K562 (cell line): ENCODE results near the gene SMARCA1.

Experiments
- BMI1 ChIP-seq: fragments of 150-350 bp; IDR thresholded peaks from 2 replicates; pipeline ENCODE4 v1.6.1; 2014; ENCODE audit warnings: low read length
- CTCF ChIP-seq, 3 experiments: IDR thresholded peaks in 2 of 3; conservative IDR thresholded peaks in 1 of 3; 2 replicates each; pipeline ENCODE4 v1.5.1; 2011 to 2012; ENCODE audit warnings: low read length in 3 of 3, mild to moderate bottlenecking in 3 of 3, control low read depth in 2 of 3, improper control_type of control experiment in 1 of 3, inconsistent platforms in 1 of 3, low read depth in 1 of 3, mixed read lengths in 1 of 3, moderate library complexity in 1 of 3; ENCODE audit not compliant: insufficient read depth in 2 of 3
- HOMEZ ChIP-seq: fragments of 250-450 bp; sonication (Bioruptor Pico); IDR thresholded peaks from 2 replicates; pipeline ENCODE4 v1.4.0; 2020; ENCODE audit warnings: mild to moderate bottlenecking, moderate library complexity
- MAX ChIP-seq: sonication (generic); formaldehyde crosslinking; IDR thresholded peaks from 2 replicates; pipeline ENCODE4 v1.9.0; 2022; ENCODE audit warnings: mild to moderate bottlenecking, missing genetic modification reagents
- PKNOX1 ChIP-seq: fragments of 450-650 bp; IDR thresholded peaks from 2 replicates; pipeline ENCODE4 v1.6.1; 2016
- RBM22 ChIP-seq: fragments of 200-400 bp; formaldehyde crosslinking; IDR thresholded peaks from 2 replicates; pipeline ENCODE4 v1.6.1; 2018; ENCODE audit warnings: low read length, low read depth; ENCODE audit not compliant: poor library complexity, severe bottlenecking
- TBP ChIP-seq: optimal IDR thresholded peaks from 2 replicates; pipeline ENCODE3; 2011; ENCODE audit warnings: low read depth, low read length, improper control_type of control experiment
- ZNF583 ChIP-seq: fragments of 250-450 bp; sonication (Bioruptor Pico); IDR thresholded peaks from 2 replicates; pipeline ENCODE4 v1.4.0; 2020

- TF ChIP-seq BMI1 (no peak), PKNOX1 (no peak), ZNF583 (CRISPR knock-in tag) (no peak), RBM22 (no peak), HOMEZ (no peak), TBP (no peak), MAX (CRISPR knock-in tag) (no peak), CTCF (IDR thresholded peaks at IDR 0.05 in 2 of 3, conservative IDR thresholded peaks at IDR 0.05 in 1 of 3; ENCODE audit: insufficient read depth in 2 of 3, low read depth in 1 of 3, low read length in 3 of 3) (no peak)
Observed at GRCh38 chrX:129496625-129497024, 26.7 kb downstream of the SMARCA1 start.
